Duodenal mucosa (tissue), 2 donors: Measurements from ENCODE around the gene GLRX2.

Source experiments
- H3K27ac ChIP-seq: one replicate; pipeline ENCODE4 v1.7.0; 2013; ENCODE audit warnings: low read depth, low read length
- H3K27me3 ChIP-seq, 2 donors: one replicate each; pipeline ENCODE4 v1.7.0; 2013; ENCODE audit warnings: low read length in 2 of 2, control low read depth in 1 of 2; ENCODE audit not compliant: insufficient read depth in 2 of 2, control insufficient read depth in 1 of 2
- H3K36me3 ChIP-seq, 2 donors: one replicate each; pipeline ENCODE4 v1.7.0; 2013; ENCODE audit warnings: low read length in 2 of 2, control low read depth in 1 of 2; ENCODE audit not compliant: insufficient read depth in 2 of 2, control insufficient read depth in 1 of 2
- H3K4me1 ChIP-seq, 2 donors: one replicate each; pipeline ENCODE4 v1.7.0; 2013; ENCODE audit warnings: low read length in 2 of 2, control low read depth in 1 of 2; ENCODE audit not compliant: insufficient read depth in 2 of 2, control insufficient read depth in 1 of 2
- H3K4me3 ChIP-seq, 2 donors: one replicate each; pipeline ENCODE4 v1.7.0; 2013; ENCODE audit warnings: low read length in 2 of 2, low read depth in 1 of 2
- H3K9ac ChIP-seq, 2 donors: one replicate each; pipeline ENCODE4 v1.7.0; 2013; ENCODE audit warnings: low read length in 2 of 2, low read depth in 1 of 2
- H3K9me3 ChIP-seq, 2 donors: one replicate each; pipeline ENCODE4 v1.7.0; 2013; ENCODE audit warnings: low read length in 2 of 2, control low read depth in 1 of 2; ENCODE audit not compliant: control insufficient read depth in 1 of 2

GLRX2 gene, protein sequence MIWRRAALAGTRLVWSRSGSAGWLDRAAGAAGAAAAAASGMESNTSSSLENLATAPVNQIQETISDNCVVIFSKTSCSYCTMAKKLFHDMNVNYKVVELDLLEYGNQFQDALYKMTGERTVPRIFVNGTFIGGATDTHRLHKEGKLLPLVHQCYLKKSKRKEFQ

DNA sequence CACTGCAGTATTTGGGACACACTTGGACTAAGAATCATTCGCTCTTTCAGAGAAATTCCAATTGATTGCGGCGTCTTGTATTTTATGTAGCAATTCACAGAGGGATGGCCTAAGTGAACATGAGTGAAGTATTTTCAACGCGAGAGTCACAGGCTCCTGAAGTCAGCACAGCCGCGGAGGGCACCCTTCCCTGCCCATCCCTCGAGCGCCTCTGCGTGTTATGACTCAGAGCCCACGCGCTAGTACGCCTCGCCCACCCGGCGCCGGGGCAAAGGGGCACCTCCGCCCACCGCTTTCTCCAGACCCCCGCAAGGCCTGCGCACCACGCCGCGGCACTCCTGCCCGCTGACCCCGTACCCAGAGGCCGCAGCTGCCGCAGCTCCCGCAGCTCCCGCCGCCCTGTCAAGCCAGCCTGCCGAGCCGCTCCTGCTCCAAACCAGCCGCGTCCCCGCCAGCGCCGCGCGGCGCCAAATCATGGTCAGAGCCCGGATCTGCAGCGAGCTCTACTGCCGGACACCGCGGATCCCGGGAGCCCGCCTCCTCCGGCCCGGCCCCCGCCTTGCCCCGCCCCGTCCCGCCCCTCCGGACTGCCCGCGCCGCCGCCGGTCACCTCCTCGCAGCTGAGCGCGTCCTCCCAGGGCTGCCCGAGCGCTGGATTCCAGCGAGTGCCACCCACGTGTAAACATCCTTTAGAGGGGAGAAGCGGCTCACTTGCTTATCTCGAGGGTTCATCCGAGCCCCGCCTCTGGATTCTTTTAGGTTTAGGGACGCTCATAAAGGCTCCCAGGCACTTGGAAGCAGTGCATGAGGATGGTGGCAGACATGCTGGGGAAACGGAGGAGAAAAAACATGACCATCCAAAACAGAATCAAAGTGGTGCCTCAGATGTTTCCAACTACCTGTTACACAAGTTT, at the start of gene GLRX2:
Gene GLRX2, minus strand, starts transcription at position 508 of the 914 bp plus-strand sequence. Its CDS starts 32 bp downstream, at position 476.
- H3K4me1 ChIP-seq: peaks cover 15% of the 10 kb centered on the region in 2 donors
- no peaks in the 10 kb centered on the region for H3K27me3 ChIP-seq
- H3K36me3 ChIP-seq: peaks cover 0 to 6% of the 10 kb centered on the region in 2 donors
- peak within 1 kb of the TSS; percentile 82 to 93 for H3K4me3 ChIP-seq
- peak within 1 kb of the TSS; percentile 91 for H3K27ac ChIP-seq
- peak within 1 kb of the TSS; percentile 67 to 73 for H3K9ac ChIP-seq
- no peaks in the 10 kb centered on the region for H3K9me3 ChIP-seq

DNA sequence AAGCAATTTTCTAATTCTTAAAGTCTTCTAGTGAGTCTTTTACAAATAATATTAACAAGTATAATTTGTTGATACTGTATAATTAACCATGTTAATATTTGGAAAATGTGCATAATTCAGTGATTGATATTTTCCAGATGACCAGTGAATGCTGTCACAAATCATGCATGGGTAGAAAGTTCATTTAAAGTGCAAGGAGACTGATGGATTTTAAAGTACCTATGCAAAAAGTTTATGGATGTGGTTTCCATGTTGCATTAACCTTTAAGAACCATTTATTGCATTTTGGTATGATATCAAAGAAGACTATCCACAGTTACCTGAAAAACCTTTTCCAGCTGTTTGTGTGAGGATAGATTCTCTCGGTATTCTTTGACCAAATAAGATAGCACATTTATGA, 39.8 kb upstream of the GLRX2 start:
- no peak overlapping the region for H3K9ac ChIP-seq
- H3K4me1 ChIP-seq: no peaks in the 10 kb centered on the region
- peaks cover 21 to 40% of the 10 kb centered on the region in 2 donors for H3K36me3 ChIP-seq
- no peaks in the 10 kb centered on the region for H3K27me3 ChIP-seq
- H3K9me3 ChIP-seq: no peaks in the 10 kb centered on the region
- no peak overlapping the region for H3K4me3 ChIP-seq
- H3K27ac ChIP-seq: no peak overlapping the region

DNA sequence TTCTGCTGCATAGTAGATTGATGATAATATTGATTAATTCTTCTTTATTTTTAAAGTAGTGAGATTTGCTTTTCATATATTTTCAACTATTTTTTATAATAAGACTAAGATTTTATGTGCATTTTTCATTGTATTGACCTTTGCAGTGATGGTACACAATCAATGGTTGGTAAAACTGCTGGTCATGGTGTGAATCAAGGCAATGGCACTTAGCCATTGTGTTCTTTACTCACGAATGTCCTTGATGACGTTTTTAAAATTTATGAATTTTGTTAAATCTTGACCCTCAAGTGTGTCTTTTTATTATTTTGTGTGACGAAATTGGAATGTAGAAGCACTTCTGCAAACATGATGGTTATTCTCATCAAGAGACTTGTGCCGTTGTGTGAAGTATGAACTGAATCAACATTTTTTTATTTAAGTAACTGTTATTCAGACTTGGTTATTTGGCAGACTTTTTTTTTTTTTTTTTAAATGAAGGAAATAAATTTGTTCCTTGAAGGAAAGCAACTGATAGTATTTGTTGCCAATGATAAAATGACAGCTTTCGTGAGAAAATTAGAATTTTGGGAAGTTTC, 39.2 kb upstream of the GLRX2 start:
- no peaks in the 10 kb centered on the region for H3K9me3 ChIP-seq
- no peak overlapping the region for H3K27ac ChIP-seq
- H3K9ac ChIP-seq: no peak overlapping the region
- H3K4me1 ChIP-seq: no peaks in the 10 kb centered on the region
- peaks cover 23 to 44% of the 10 kb centered on the region in 2 donors for H3K36me3 ChIP-seq
- H3K4me3 ChIP-seq: no peak overlapping the region
- no peaks in the 10 kb centered on the region for H3K27me3 ChIP-seq

DNA sequence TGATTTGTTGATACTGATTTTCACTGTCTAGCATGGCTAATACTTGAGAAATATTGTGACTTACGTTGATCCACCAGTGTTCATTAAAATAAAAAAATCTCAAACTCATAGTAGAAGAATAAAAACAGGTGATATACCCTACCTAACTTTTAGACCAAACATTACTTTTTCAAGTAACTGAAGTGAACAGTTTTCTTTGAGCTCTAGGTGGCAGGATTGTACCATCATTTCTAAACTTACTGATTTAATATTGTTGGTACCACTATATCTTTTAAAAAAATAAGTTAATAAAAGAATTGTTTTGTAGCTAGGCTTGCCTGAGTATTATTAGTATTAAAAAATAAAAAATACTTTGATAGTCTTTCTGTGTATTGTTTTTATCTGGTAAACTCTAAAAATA, 38.1 kb upstream of the GLRX2 start:
- H3K36me3 ChIP-seq: peaks cover 21 to 43% of the 10 kb centered on the region in 2 donors

DNA sequence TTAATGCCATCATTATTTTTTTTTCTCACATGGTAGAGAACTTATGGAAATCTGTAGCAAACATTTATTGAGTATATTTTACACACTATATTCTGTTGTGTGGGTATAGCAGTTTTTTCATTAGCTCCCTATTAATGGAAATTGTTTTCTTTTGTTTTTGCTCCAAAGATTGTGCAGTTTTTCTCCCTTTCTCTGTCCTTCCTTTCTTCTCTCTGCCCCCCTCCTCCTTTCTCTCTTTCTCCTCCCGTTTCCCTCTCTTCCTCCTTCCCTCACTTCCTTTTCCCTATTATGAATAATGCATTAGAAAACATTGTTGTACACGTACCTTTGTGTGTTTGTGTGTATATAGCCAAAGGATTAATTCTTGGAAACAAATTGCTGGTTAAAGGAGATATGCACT, 37.2 kb upstream of the GLRX2 start:
- Histone ChIP-seq H3K4me1 (no peaks in the 10 kb centered on the region), H3K36me3 (peaks cover 17 to 38% of the 10 kb centered on the region in 2 donors), H3K9ac (no peak overlapping the region), H3K9me3 (no peaks in the 10 kb centered on the region), H3K27ac (no peak overlapping the region), H3K4me3 (no peak overlapping the region), H3K27me3 (no peaks in the 10 kb centered on the region)

More for the DNA sequence above, 38.1 kb upstream of the GLRX2 start:
- H3K4me3 ChIP-seq: no peak overlapping the region
- H3K27ac ChIP-seq: no peak overlapping the region
- no peaks in the 10 kb centered on the region for H3K9me3 ChIP-seq
- no peaks in the 10 kb centered on the region for H3K27me3 ChIP-seq
- H3K9ac ChIP-seq: no peak overlapping the region
- H3K4me1 ChIP-seq: no peaks in the 10 kb centered on the region

DNA sequence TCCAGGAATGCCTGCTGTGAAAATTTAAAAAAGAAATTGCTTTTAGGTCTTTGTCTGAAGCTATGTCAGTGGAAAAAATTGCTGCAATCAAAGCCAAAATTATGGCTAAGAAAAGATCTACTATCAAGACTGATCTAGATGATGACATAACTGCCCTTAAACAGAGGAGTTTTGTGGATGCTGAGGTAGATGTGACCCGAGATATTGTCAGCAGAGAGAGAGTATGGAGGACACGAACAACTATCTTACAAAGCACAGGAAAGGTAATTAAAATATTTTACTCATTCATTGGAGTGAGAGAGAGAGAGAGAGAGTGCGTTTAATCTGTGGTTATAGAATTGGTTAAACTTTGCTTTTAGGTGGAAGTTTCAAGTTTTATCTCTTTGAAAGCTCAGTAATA, 36.6 kb upstream of the GLRX2 start:
- H3K27ac ChIP-seq: no peak overlapping the region
- H3K9me3 ChIP-seq: no peaks in the 10 kb centered on the region
- H3K4me1 ChIP-seq: no peaks in the 10 kb centered on the region
- peaks cover 17 to 36% of the 10 kb centered on the region in 2 donors for H3K36me3 ChIP-seq
- no peak overlapping the region for H3K4me3 ChIP-seq
- H3K27me3 ChIP-seq: no peaks in the 10 kb centered on the region
- no peak overlapping the region for H3K9ac ChIP-seq

DNA sequence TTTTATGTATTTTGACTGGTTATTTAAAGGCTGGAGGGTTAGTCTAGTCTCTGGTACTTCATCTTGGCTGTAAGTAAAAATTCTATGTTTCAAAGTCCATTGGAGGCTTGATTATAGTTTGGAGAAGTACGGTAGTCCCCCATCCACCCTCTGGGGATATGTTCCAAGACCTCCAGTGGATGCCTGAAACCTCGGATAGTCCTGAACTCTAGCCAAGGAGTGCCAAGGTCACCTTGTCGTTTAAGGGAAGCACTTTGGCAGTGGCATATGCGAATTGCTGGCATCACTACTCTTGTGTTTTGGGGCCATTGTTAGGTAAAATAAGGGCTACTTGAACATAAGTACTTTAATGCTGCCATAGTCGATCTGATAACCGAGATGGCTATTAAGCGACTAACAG, 35.0 kb upstream of the GLRX2 start:
- Histone ChIP-seq H3K36me3 (peaks cover 11 to 32% of the 10 kb centered on the region in 2 donors), H3K9me3 (no peaks in the 10 kb centered on the region), H3K4me1 (no peaks in the 10 kb centered on the region), H3K27ac (no peak overlapping the region), H3K4me3 (no peak overlapping the region), H3K27me3 (no peaks in the 10 kb centered on the region), H3K9ac (no peak overlapping the region)

DNA sequence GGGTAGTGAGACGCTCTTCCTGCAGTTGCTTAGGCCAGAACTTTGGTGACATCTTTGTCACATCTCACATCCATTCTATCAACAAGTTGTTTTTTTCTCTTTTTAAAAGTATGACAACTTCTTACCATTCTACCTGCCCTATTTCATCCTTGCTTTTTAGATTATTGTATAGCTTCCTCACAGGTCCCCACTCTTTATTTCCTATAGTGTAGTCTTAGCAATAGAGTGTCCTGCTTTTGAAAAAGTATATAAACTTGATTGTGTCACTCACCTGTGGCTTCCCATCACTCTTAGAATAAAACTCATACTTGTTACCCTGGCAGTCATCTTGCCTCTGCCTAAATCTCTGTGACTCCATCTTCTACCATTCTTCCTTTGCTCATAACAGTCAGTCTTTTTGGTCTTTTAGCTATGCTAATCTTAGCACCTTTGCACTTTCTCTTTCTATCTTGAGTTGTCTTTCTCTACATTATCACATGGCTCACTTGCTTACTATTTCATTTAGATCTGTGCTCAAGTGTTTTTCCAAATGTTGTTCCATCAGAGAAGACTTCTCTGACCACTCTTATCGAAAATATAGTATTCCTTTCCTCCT, 26.1 kb upstream of the GLRX2 start:
- Histone ChIP-seq H3K4me1 (no peaks in the 10 kb centered on the region), H3K9me3 (no peaks in the 10 kb centered on the region), H3K27ac (no peak overlapping the region), H3K36me3 (peaks cover 25 to 33% of the 10 kb centered on the region in 2 donors), H3K9ac (no peak overlapping the region), H3K4me3 (no peak overlapping the region), H3K27me3 (no peaks in the 10 kb centered on the region)

DNA sequence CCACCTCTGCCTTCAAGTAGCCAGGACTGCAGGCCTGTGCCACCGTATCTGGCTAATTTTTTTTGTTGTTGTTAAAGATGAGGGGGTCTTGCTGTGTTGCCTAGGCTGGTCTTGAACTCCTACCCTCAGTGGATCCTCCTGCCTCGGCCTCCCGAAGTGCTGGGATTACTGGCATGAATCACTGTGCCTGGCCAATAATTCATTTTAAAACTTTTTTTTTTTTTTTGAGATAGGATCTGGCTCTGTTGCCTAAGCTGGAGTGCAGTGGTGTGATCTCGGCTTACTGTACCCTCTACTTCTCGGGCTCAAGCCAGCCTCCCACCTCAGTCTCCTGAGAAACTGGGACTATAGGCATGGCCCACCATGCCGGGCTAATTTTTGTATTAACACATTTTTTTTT, 20.2 kb upstream of the GLRX2 start:
- no peaks in the 10 kb centered on the region for H3K27me3 ChIP-seq
- no peak overlapping the region for H3K4me3 ChIP-seq
- no peak overlapping the region for H3K27ac ChIP-seq
- H3K4me1 ChIP-seq: peaks cover 15 to 18% of the 10 kb centered on the region in 2 donors
- peaks cover 2 to 14% of the 10 kb centered on the region in 2 donors for H3K36me3 ChIP-seq
- no peaks in the 10 kb centered on the region for H3K9me3 ChIP-seq
- no peak overlapping the region for H3K9ac ChIP-seq

DNA sequence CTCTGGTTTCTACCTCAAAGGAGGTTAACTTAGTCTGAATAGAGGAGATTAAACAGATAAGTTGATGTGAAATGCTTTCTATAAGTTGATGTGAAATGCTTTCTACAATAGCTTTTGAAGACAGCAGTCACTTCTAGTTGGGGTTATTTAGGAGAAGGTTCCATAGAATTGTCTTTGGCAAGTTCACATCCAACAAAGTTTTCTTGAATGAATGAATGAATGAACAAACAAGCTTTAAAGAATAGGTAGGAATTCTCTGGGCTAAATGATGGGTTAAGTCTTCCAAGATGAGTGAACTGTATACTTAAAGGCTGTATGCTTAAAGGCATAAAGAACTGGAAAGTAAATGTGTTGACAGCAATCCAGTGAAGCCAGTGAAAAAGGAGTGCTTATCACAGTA, 18.5 kb upstream of the GLRX2 start:
- H3K36me3 ChIP-seq: peaks cover 0 to 11% of the 10 kb centered on the region in 2 donors
- no peak overlapping the region for H3K9ac ChIP-seq
- H3K27ac ChIP-seq: no peak overlapping the region
- H3K9me3 ChIP-seq: no peaks in the 10 kb centered on the region
- H3K4me3 ChIP-seq: peak overlapping the region in 1 of 2 donors; percentile 13
- peaks cover 18 to 26% of the 10 kb centered on the region in 2 donors for H3K4me1 ChIP-seq
- no peaks in the 10 kb centered on the region for H3K27me3 ChIP-seq
